GM12878 (cell line): ENCODE measurements around the gene UBC. TPM values are rescaled to one million over a fixed set of nuclear protein-coding genes. Genes with fewer than 3 reads are reported as not detected.
A peak's percentile ranks its signal among the peaks of the same experiment; 100 is the strongest.

Experiments
- ASH2L ChIP-seq: fragments of 300-600, 200-600 bp; sonication (generic); IDR thresholded peaks from 2 replicates; pipeline ENCODE4 v1.6.1; 2017; ENCODE audit warnings: low read depth, mild to moderate bottlenecking, borderline replicate concordance
- BHLHE40 ChIP-seq, 2 experiments: fragments of 450-650 bp in 1 of 2; IDR thresholded peaks; 2 replicates each; pipeline ENCODE4 v1.6.1; 2011 to 2017; ENCODE audit warnings: low read depth in 2 of 2, borderline replicate concordance in 1 of 2, improper control_type of control experiment in 1 of 2, low read length in 1 of 2, mild to moderate bottlenecking in 1 of 2
- CBFB ChIP-seq: IDR thresholded peaks from 2 replicates; pipeline ENCODE4 v1.6.1; 2016; ENCODE audit warnings: antibody characterized with exemption, low read depth
- CHD1 ChIP-seq: IDR thresholded peaks from 2 replicates; pipeline ENCODE4 v1.6.1; 2012; ENCODE audit warnings: low read depth, low read length, improper control_type of control experiment
- CHD2 ChIP-seq: IDR thresholded peaks from 2 replicates; pipeline ENCODE4 v1.6.1; 2011; ENCODE audit warnings: low read depth, low read length, improper control_type of control experiment, borderline replicate concordance
- FOXK2 ChIP-seq: fragments of 450-650 bp; IDR thresholded peaks from 2 replicates; pipeline ENCODE4 v1.6.1; 2017; ENCODE audit warnings: mild to moderate bottlenecking, moderate library complexity
- IKZF2 ChIP-seq, 2 experiments: fragments of 450-650 bp; IDR thresholded peaks; 2 replicates each; pipeline ENCODE4 v1.6.1; 2017; ENCODE audit warnings: mild to moderate bottlenecking in 2 of 2, moderate library complexity in 2 of 2
- NRF1 ChIP-seq: conservative IDR thresholded peaks from 2 replicates; pipeline ENCODE4 v1.6.1; 2011; ENCODE audit warnings: mild to moderate bottlenecking, low read depth, low read length, improper control_type of control experiment
- POLR2AphosphoS2 ChIP-seq: IDR thresholded peaks from 2 replicates; pipeline ENCODE4 v1.6.1; 2011; ENCODE audit warnings: low read depth, mild to moderate bottlenecking, low read length, improper control_type of control experiment, moderate library complexity
- POLR2AphosphoS5 ChIP-seq: IDR thresholded peaks from 2 replicates; pipeline ENCODE4 v1.6.1; 2011; ENCODE audit warnings: mild to moderate bottlenecking, low read length, inconsistent platforms
- RUNX3 ChIP-seq: IDR thresholded peaks from 2 replicates; pipeline ENCODE4 v1.6.1; 2012; ENCODE audit warnings: low read length, inconsistent platforms
- SIN3A ChIP-seq: IDR thresholded peaks from 2 replicates; pipeline ENCODE4 v1.6.1; 2012; ENCODE audit warnings: low read depth, low read length, improper control_type of control experiment
- STAT3 ChIP-seq: IDR thresholded peaks from 2 replicates; pipeline ENCODE4 v1.6.1; 2011; ENCODE audit warnings: low read depth, low read length, improper control_type of control experiment
- SUZ12 ChIP-seq: fragments of 200-600 bp; sonication (generic); IDR thresholded peaks from one replicate; pipeline ENCODE4 v1.6.1; 2018; ENCODE audit warnings: antibody characterized with exemption, mild to moderate bottlenecking; ENCODE audit not compliant: unreplicated experiment
- WRNIP1 ChIP-seq: IDR thresholded peaks from 2 replicates; pipeline ENCODE4 v1.6.1; 2011; ENCODE audit warnings: low read depth, low read length, improper control_type of control experiment, borderline replicate concordance
- YY1 ChIP-seq: IDR thresholded peaks from 2 replicates; pipeline ENCODE4 v1.6.1; 2011; ENCODE audit warnings: low read depth, mild to moderate bottlenecking, low read length
- ZBED1 ChIP-seq: IDR thresholded peaks from 2 replicates; pipeline ENCODE4 v1.6.1; 2016; ENCODE audit warnings: borderline replicate concordance
- ZNF217 ChIP-seq: fragments of 450-650 bp; IDR thresholded peaks from 2 replicates; pipeline ENCODE4 v1.6.1; 2017; ENCODE audit warnings: antibody characterized with exemption, mild to moderate bottlenecking
- ZZZ3 ChIP-seq: IDR thresholded peaks from 2 replicates; pipeline ENCODE4 v1.6.1; 2011; ENCODE audit warnings: low read depth; ENCODE audit not compliant: control insufficient read depth, insufficient read length
- polyA plus RNA-seq, 11 experiments: library from polyadenylated mRNA; depleted of rRNA in 4 of 11; unstranded in 6 of 11; stranded (reverse) in 5 of 11; fragments of >200 nt; fragmentation: Nextera tagmentation in 4 of 11; fragmentation: Illumina TruSeq in 1 of 11; extraction: Ambion mirVana in 4 of 11; extraction: Trizol in 1 of 11; gene quantifications; 1 replicate in 1 of 11; 2 replicates in 10 of 11; pipeline versions ENCODE4 v1.2.1 to v1.2.3, GENCODE V29; 2011 to 2016; ENCODE audit warnings: inconsistent platforms in 2 of 11, missing spikeins in 2 of 11, low read depth in 1 of 11
- total RNA-seq, 4 experiments: library from RNA; depleted of rRNA in 3 of 4; stranded (reverse); fragments of >200 nt in 3 of 4; fragmentation: Illumina TruSeq in 1 of 4; extraction: Trizol in 1 of 4; gene quantifications; 2 replicates each; pipeline versions ENCODE4 v1.2.1 to v1.2.3, GENCODE V29; 2013 to 2021
- TF ChIP-seq, protein P1 (sequence below): fragments of 150-350 bp; IDR thresholded peaks from 2 replicates; pipeline ENCODE4 v1.6.1; 2016; ENCODE audit warnings: low read depth, low read length
- TF ChIP-seq, protein P2 (sequence below): IDR thresholded peaks from 2 replicates; pipeline ENCODE4 v1.6.1; 2011; ENCODE audit warnings: borderline replicate concordance, low read depth, mild to moderate bottlenecking, moderate library complexity, low read length; ENCODE audit not compliant: insufficient read depth, poor library complexity, severe bottlenecking
- TF ChIP-seq, protein P3 (sequence below): fragments of 450-650 bp; conservative IDR thresholded peaks from 2 replicates; pipeline ENCODE4 v1.6.1; 2017; ENCODE audit warnings: mild to moderate bottlenecking, moderate library complexity
- TF ChIP-seq, protein P4 (sequence below): IDR thresholded peaks from 2 replicates; pipeline ENCODE4 v1.6.1; 2012; ENCODE audit warnings: low read depth, low read length, improper control_type of control experiment

UBC gene
- total and polyA plus RNA-seq, 10 of the 15 experiments (the other 5 are each of a cell fraction or from before 2014, with no cell fraction given), result 653 to 1,666 (median 874) TPM

DNA sequence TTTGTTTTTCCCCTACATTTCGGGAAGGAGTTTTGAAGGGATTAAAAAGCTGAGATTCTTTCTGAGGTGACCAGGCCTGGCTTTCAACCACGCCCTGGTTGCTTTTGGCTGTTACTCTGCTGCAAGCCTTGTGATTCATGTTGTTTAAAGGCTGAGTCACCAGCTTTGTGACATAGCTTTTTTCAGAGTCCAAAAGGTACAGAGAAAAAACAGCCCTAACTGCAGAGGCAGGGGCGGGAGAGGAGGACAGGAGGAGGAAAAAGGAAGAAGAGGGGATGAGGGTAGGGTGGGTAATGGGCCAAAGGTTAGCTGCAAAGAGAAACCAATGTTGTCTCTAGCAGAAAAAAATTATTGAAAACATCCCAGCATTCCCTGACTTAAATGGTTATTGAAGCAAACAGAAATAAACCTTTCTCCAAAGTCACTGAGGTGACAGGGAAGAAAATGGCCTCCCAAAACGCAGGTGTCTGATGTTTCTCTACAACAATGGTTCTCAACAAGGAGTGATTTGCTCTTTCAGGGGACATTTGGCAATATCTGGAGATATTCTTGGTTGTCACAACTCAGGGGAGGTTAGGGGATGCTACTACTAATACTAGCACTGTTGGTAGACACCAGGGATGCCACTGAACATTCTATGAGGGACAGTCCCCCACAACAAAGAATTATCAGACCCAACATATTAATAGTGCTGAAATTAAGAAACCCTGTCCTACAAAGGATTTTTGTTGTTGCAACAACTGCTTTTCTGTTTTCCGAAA, 2.1 kb upstream of the UBC start (continued):
- TF ChIP-seq, protein P1, sequence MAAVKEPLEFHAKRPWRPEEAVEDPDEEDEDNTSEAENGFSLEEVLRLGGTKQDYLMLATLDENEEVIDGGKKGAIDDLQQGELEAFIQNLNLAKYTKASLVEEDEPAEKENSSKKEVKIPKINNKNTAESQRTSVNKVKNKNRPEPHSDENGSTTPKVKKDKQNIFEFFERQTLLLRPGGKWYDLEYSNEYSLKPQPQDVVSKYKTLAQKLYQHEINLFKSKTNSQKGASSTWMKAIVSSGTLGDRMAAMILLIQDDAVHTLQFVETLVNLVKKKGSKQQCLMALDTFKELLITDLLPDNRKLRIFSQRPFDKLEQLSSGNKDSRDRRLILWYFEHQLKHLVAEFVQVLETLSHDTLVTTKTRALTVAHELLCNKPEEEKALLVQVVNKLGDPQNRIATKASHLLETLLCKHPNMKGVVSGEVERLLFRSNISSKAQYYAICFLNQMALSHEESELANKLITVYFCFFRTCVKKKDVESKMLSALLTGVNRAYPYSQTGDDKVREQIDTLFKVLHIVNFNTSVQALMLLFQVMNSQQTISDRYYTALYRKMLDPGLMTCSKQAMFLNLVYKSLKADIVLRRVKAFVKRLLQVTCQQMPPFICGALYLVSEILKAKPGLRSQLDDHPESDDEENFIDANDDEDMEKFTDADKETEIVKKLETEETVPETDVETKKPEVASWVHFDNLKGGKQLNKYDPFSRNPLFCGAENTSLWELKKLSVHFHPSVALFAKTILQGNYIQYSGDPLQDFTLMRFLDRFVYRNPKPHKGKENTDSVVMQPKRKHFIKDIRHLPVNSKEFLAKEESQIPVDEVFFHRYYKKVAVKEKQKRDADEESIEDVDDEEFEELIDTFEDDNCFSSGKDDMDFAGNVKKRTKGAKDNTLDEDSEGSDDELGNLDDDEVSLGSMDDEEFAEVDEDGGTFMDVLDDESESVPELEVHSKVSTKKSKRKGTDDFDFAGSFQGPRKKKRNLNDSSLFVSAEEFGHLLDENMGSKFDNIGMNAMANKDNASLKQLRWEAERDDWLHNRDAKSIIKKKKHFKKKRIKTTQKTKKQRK, result no peak
- TF ChIP-seq, protein P2, sequence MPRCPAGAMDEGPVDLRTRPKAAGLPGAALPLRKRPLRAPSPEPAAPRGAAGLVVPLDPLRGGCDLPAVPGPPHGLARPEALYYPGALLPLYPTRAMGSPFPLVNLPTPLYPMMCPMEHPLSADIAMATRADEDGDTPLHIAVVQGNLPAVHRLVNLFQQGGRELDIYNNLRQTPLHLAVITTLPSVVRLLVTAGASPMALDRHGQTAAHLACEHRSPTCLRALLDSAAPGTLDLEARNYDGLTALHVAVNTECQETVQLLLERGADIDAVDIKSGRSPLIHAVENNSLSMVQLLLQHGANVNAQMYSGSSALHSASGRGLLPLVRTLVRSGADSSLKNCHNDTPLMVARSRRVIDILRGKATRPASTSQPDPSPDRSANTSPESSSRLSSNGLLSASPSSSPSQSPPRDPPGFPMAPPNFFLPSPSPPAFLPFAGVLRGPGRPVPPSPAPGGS, result no peak
- TF ChIP-seq BHLHE40 (IDR thresholded peaks at IDR 0.05; ENCODE audit: borderline replicate concordance in 1 of 2, low read depth in 2 of 2, low read length in 1 of 2), result no peak
- TF ChIP-seq, protein P3, sequence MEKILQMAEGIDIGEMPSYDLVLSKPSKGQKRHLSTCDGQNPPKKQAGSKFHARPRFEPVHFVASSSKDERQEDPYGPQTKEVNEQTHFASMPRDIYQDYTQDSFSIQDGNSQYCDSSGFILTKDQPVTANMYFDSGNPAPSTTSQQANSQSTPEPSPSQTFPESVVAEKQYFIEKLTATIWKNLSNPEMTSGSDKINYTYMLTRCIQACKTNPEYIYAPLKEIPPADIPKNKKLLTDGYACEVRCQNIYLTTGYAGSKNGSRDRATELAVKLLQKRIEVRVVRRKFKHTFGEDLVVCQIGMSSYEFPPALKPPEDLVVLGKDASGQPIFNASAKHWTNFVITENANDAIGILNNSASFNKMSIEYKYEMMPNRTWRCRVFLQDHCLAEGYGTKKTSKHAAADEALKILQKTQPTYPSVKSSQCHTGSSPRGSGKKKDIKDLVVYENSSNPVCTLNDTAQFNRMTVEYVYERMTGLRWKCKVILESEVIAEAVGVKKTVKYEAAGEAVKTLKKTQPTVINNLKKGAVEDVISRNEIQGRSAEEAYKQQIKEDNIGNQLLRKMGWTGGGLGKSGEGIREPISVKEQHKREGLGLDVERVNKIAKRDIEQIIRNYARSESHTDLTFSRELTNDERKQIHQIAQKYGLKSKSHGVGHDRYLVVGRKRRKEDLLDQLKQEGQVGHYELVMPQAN, result 0 out of 2 replicates have a peak, but pooled peaks have one; percentile 11
- peak; percentile 66; the same call in 1 of the 2 replicates for TF ChIP-seq POLR2AphosphoS2
- no peak for TF ChIP-seq FOXK2
- TF ChIP-seq ASH2L, result no peak
- TF ChIP-seq CHD2, result no peak
- no peak for TF ChIP-seq NRF1
- 0 out of 2 replicates have a peak, but pooled peaks have one; percentile 13 for TF ChIP-seq ZBED1
- TF ChIP-seq, protein P4, sequence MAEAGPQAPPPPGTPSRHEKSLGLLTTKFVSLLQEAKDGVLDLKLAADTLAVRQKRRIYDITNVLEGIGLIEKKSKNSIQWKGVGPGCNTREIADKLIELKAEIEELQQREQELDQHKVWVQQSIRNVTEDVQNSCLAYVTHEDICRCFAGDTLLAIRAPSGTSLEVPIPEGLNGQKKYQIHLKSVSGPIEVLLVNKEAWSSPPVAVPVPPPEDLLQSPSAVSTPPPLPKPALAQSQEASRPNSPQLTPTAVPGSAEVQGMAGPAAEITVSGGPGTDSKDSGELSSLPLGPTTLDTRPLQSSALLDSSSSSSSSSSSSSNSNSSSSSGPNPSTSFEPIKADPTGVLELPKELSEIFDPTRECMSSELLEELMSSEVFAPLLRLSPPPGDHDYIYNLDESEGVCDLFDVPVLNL, result no peak
- TF ChIP-seq RUNX3, result no peak
- peak; percentile 69 for TF ChIP-seq POLR2AphosphoS5
- peak; percentile 35; the same call in 1 of the 2 replicates for TF ChIP-seq YY1
- 0 out of 2 replicates have a peak, but pooled peaks have one; percentile 35 for TF ChIP-seq WRNIP1
- no peak for TF ChIP-seq STAT3
- 0 out of 2 replicates have a peak, but pooled peaks have one; percentile 47 for TF ChIP-seq SIN3A
- TF ChIP-seq CHD1, result peak; percentile 90; the same call in 1 of the 2 replicates
- no peak for TF ChIP-seq CBFB
- TF ChIP-seq ZZZ3, result no peak
- no peak for TF ChIP-seq SUZ12
- 0 out of 2 replicates have a peak, but pooled peaks have one; percentile 25 for TF ChIP-seq ZNF217
- no peak for TF ChIP-seq IKZF2 (IDR thresholded peaks at IDR 0.05)
